Mesenchymal stem cell (in vitro differentiated cells and primary cell): ENCODE data around the gene WDR5.
A peak's percentile ranks its signal among the peaks of the same experiment; 100 is the strongest.

Experiments used
- DNase-seq: peaks from one replicate; pipeline ENCODE4 v3.0.0-alpha.2; 2013
- H2AFZ ChIP-seq: one replicate; pipeline ENCODE4 v1.6.1; 2013; ENCODE audit warnings: low read depth, mild to moderate bottlenecking, control low read depth, inconsistent platforms, low read length, moderate library complexity
- H2AK5ac ChIP-seq: 2 replicates; pipeline ENCODE4 v1.6.1; 2013; ENCODE audit warnings: low read length, moderate library complexity, mild to moderate bottlenecking, inconsistent platforms; ENCODE audit not compliant: severe bottlenecking
- H2BK120ac ChIP-seq: one replicate; pipeline ENCODE4 v1.6.1; 2013; ENCODE audit warnings: low read depth, mild to moderate bottlenecking, inconsistent platforms, low read length, moderate library complexity
- H2BK12ac ChIP-seq, 2 experiments: one replicate each; pipeline ENCODE4 v1.6.1; 2013; ENCODE audit warnings: inconsistent platforms in 2 of 2, low read length in 2 of 2, mild to moderate bottlenecking in 2 of 2, moderate library complexity in 2 of 2, control low read depth in 1 of 2
- H2BK15ac ChIP-seq: one replicate; pipeline ENCODE4 v1.6.1; 2013; ENCODE audit warnings: mild to moderate bottlenecking, low read depth, inconsistent platforms; ENCODE audit not compliant: poor library complexity, severe bottlenecking
- H2BK5ac ChIP-seq: 2 replicates; pipeline ENCODE4 v1.6.1; 2013; ENCODE audit warnings: low read depth, mild to moderate bottlenecking, low read length, control low read depth, inconsistent platforms; ENCODE audit not compliant: poor library complexity, severe bottlenecking
- H3K14ac ChIP-seq, 2 experiments: one replicate each; pipeline ENCODE4 v1.6.1; 2013; ENCODE audit warnings: inconsistent platforms in 2 of 2, low read length in 2 of 2, control low read depth in 1 of 2, mild to moderate bottlenecking in 1 of 2, moderate library complexity in 1 of 2
- H3K18ac ChIP-seq, 2 experiments: one replicate each; pipeline ENCODE4 v1.6.1; 2013; ENCODE audit warnings: inconsistent platforms in 2 of 2, low read length in 2 of 2, control low read depth in 1 of 2, low read depth in 1 of 2, mild to moderate bottlenecking in 1 of 2
- H3K23ac ChIP-seq, 2 experiments: one replicate each; pipeline ENCODE4 v1.6.1; 2013; ENCODE audit warnings: inconsistent platforms in 2 of 2, low read length in 2 of 2, mild to moderate bottlenecking in 2 of 2, moderate library complexity in 2 of 2, control low read depth in 1 of 2
- H3K27ac ChIP-seq: 2 replicates; pipeline ENCODE4 v1.5.1; 2013; ENCODE audit warnings: mild to moderate bottlenecking, moderate library complexity, low read length, control low read depth, inconsistent platforms; ENCODE audit not compliant: poor library complexity, severe bottlenecking
- H3K27me3 ChIP-seq, 2 experiments: 2 replicates each; pipeline versions ENCODE4 v1.6.1 to v1.7.0; 2013; ENCODE audit warnings: low read length in 2 of 2, mild to moderate bottlenecking in 2 of 2, moderate library complexity in 2 of 2, control low read depth in 1 of 2, inconsistent platforms in 1 of 2; ENCODE audit not compliant: control insufficient read depth in 1 of 2, insufficient read depth in 1 of 2
- H3K36me3 ChIP-seq, 2 experiments: 2 replicates each; pipeline versions ENCODE4 v1.6.1 to v1.7.0; 2013; ENCODE audit warnings: low read length in 2 of 2, control low read depth in 1 of 2, inconsistent platforms in 1 of 2, low read depth in 1 of 2, mild to moderate bottlenecking in 1 of 2; ENCODE audit not compliant: insufficient read depth in 2 of 2, control insufficient read depth in 1 of 2
- H3K4ac ChIP-seq, 2 experiments: one replicate each; pipeline ENCODE4 v1.6.1; 2013; ENCODE audit warnings: inconsistent platforms in 2 of 2, low read length in 2 of 2, mild to moderate bottlenecking in 2 of 2, moderate library complexity in 2 of 2, control low read depth in 1 of 2, low read depth in 1 of 2
- H3K4me1 ChIP-seq: 2 replicates; pipeline ENCODE4 v1.6.1; 2013; ENCODE audit warnings: low read depth, low read length, control low read depth; ENCODE audit not compliant: control insufficient read depth, insufficient read depth
- H3K4me2 ChIP-seq: 2 replicates; pipeline ENCODE4 v1.6.1; 2013; ENCODE audit warnings: low read length, mild to moderate bottlenecking, inconsistent platforms; ENCODE audit not compliant: poor library complexity, severe bottlenecking
- H3K4me3 ChIP-seq, 2 experiments: 2 replicates each; pipeline versions ENCODE4 v1.5.1 to v1.7.0; 2013; ENCODE audit warnings: low read length in 2 of 2, mild to moderate bottlenecking in 2 of 2, control low read depth in 1 of 2, low read depth in 1 of 2; ENCODE audit not compliant: insufficient read depth in 1 of 2
- H3K79me1 ChIP-seq: replicated peaks from 2 replicates; pipeline ENCODE4 v1.6.1; 2013; ENCODE audit warnings: mild to moderate bottlenecking, control low read depth, low read length, inconsistent platforms; ENCODE audit not compliant: poor library complexity, severe bottlenecking
- H3K9ac ChIP-seq: 2 replicates; pipeline ENCODE4 v1.7.0; 2013; ENCODE audit warnings: mild to moderate bottlenecking, low read length, moderate library complexity
- H3K9me3 ChIP-seq: 2 replicates; pipeline ENCODE4 v1.7.0; 2013; ENCODE audit warnings: mild to moderate bottlenecking, low read length; ENCODE audit not compliant: control insufficient read depth
- H4K8ac ChIP-seq: one replicate; pipeline ENCODE4 v1.6.1; 2013; ENCODE audit warnings: inconsistent platforms, mild to moderate bottlenecking, low read length, moderate library complexity
- H4K91ac ChIP-seq: one replicate; pipeline ENCODE4 v1.6.1; 2013; ENCODE audit warnings: mild to moderate bottlenecking, low read length, inconsistent platforms
- WGBS: methylation state at CpG from one replicate; pipeline ENCODE4 v1.1.7; 2013; ENCODE audit warnings: mixed read lengths; 5-methylcytosine and 5-hydroxymethylcytosine counted together

WDR5 gene

DNA sequence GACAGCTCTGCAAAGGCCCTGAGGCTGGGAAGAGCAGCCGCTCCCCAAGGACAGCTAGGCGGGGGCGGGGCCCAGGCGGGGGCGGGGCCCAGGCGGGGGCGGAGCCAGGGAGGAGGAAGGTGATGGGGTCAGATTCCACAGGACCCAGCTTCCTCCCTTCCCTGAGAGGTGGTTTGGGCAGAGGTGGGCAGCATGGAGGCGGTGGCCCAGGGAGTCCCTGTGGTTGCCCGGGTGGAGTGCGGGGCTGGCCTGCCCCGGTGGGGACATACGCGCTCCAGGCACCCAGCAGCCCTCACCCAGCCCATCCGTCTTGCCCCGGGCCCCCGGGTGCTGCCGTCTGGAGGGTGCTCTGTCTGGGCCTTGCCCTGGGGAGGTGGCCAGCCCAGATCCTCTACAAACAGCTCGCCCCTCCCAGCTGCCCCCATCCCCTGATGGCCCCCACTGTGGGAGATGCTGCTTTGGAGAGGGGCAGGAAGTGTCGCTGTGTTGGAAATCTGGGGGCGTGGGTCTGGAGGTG lies 39.5 kb downstream of the WDR5 start:
- Histone ChIP-seq H3K9me3 (no peaks in the 10 kb centered on the region), H3K9ac (no peak overlapping the region), H3K4me1 (peaks cover 43% of the 10 kb centered on the region), H3K27ac (no peak overlapping the region), H2AFZ (no peak overlapping the region), H2BK5ac (no peak overlapping the region), H2BK120ac (peak overlapping the region; percentile 49), H2BK15ac (no peak overlapping the region), H3K4me2 (no peak overlapping the region), H4K91ac (peak overlapping the region; percentile 88), H3K79me1 (no peaks in the 10 kb centered on the region), H2AK5ac (no peak overlapping the region), H3K4me3 (no peak overlapping the region), H3K36me3 (no peaks in the 10 kb centered on the region), H3K27me3 (peaks cover 8 to 55% of the 10 kb centered on the region in 2 experiments), H4K8ac (peak overlapping the region; percentile 78), H3K18ac (peak overlapping the region; percentile 26 to 58), H3K23ac (no peak overlapping the region), H3K14ac (peak overlapping the region in 1 of 2 experiments; percentile 97), H3K4ac (peak overlapping the region; percentile 51 to 81), H2BK12ac (peak overlapping the region in 1 of 2 experiments; percentile 95)
- 88% methylated on average over 13 of the region's 20 CpGs for WGBS
- no peak for DNase-seq

DNA sequence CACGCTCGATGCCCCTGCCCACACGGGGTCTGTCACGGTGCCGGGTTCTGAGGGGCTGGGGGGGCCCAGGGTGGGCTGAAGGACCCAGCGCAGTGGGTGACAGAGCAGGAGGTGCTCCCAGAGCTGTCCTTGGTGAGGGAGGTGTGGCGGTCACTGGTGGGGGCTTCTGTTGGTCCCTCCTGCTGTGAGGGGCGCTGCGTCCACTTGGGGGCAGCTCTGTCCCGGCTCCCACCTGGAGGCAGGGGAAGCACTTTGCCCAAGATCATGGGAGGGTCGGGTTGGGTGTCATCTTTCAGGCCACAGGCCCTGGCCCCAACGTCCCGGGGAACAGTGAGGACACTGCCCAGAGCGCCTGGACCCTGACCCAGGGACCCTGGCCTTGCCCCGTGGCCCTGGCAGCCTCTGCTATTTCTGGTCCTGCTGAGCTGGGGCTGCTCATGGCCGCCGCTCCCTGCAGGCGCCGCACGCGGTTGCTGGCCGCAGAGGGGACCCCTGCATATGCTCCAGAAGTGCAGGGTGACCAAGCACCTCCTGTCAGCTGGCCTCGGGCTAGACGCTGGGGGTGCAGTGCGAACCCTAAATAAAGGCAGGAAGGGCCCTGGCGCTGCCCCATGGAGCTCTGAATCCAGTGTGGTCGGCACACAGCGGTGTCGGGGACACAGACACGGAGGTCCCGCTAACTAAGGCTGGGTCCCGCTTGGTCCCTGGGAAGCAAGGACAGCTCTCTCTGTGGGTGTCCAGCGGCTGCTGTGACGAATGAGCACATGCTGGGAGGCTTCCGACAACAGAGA lies 40.1 kb downstream of the WDR5 start:
- Histone ChIP-seq H2BK120ac (peak overlapping the region; percentile 49), H3K4me1 (peaks cover 45% of the 10 kb centered on the region), H2AFZ (no peak overlapping the region), H3K14ac (no peak overlapping the region), H2BK5ac (no peak overlapping the region), H3K4ac (peak overlapping the region; percentile 37 to 51), H4K91ac (peak overlapping the region; percentile 70), H3K9me3 (no peaks in the 10 kb centered on the region), H3K79me1 (no peaks in the 10 kb centered on the region), H2BK12ac (peak overlapping the region; percentile 62 to 95), H4K8ac (peak overlapping the region; percentile 72), H3K4me3 (no peak overlapping the region), H3K36me3 (no peaks in the 10 kb centered on the region), H2BK15ac (peak overlapping the region; percentile 60), H3K9ac (peak overlapping the region; percentile 38), H3K4me2 (no peak overlapping the region), H3K18ac (peak overlapping the region; percentile 26 to 58), H3K27me3 (peaks cover 9 to 60% of the 10 kb centered on the region in 2 experiments), H3K27ac (no peak overlapping the region), H2AK5ac (no peak overlapping the region), H3K23ac (no peak overlapping the region)
- DNase-seq, result no peak
- 82% methylated on average over 35 of the region's 35 CpGs for WGBS

DNA sequence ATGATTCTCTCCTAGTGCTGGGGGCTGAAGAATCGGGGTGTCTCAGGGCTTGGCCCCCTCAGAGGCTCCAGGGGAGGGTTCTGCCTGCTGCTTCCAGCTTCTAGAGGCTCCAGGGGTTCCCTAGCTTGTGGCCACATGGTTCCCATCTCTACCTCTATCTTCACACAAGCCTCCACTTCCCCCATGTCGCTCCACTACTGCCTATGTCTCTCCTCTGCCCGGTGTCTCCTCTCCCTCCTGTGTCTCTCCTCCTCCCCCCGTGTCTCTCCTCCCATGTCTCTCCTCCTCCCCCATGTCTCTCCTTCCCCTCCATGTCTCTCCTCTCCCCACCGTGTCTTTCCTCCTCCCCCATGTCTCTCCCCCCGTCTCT lies 40.7 kb downstream of the WDR5 start:
- Histone ChIP-seq H2BK15ac (peak overlapping the region; percentile 15), H4K91ac (peak overlapping the region; percentile 3), H2BK120ac (no peak overlapping the region), H3K23ac (no peak overlapping the region), H3K27ac (no peak overlapping the region), H2AK5ac (peak overlapping the region; percentile 42), H3K27me3 (peaks cover 13 to 65% of the 10 kb centered on the region in 2 experiments), H4K8ac (no peak overlapping the region), H3K14ac (no peak overlapping the region), H3K79me1 (no peaks in the 10 kb centered on the region), H3K36me3 (no peaks in the 10 kb centered on the region), H3K4me3 (no peak overlapping the region), H2BK12ac (peak overlapping the region in 1 of 2 experiments; percentile 47), H3K4me2 (no peak overlapping the region), H3K4ac (no peak overlapping the region), H2AFZ (no peak overlapping the region), H3K18ac (peak overlapping the region; percentile 6 to 9), H3K9ac (peak overlapping the region; percentile 38), H3K4me1 (peaks cover 49% of the 10 kb centered on the region), H3K9me3 (no peaks in the 10 kb centered on the region), H2BK5ac (no peak overlapping the region)
- 84% methylated on average over 5 of the region's 6 CpGs for WGBS
- no peak for DNase-seq

DNA sequence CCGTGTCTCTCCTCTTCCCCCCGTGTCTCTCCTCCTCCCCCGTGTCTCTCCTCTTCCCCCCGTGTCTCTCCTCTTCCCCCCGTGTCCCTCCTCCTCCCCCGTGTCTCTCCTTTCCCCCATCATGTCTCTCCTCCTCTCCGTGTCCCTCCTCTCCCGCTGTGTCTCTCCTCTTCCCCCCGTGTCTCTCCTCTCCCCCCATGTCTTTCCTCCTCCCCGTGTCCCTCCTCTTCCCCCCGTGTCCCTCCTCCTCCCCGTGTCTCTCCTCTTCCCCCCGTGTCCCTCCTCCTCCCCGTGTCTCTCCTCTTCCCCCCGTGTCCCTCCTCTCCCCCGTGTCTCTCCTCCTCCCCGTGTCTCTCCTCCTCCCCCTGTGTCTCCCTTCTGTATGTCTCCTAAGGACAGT lies 41.3 kb downstream of the WDR5 start:
- no peak overlapping the region for H2AK5ac ChIP-seq
- H3K4me1 ChIP-seq, result peaks cover 44% of the 10 kb centered on the region
- peak overlapping the region in 1 of 2 experiments; percentile 75 for H3K18ac ChIP-seq
- H4K91ac ChIP-seq, result peak overlapping the region; percentile 76
- H3K4me2 ChIP-seq, result no peak overlapping the region
- no peak for DNase-seq
- peaks cover 14 to 65% of the 10 kb centered on the region in 2 experiments for H3K27me3 ChIP-seq
- H3K79me1 ChIP-seq, result no peaks in the 10 kb centered on the region
- H3K9me3 ChIP-seq, result no peaks in the 10 kb centered on the region
- H2BK5ac ChIP-seq, result no peak overlapping the region
- H4K8ac ChIP-seq, result no peak overlapping the region
- no peak overlapping the region for H3K9ac ChIP-seq
- H2BK12ac ChIP-seq, result peak overlapping the region; percentile 69 to 97
- no peak overlapping the region for H3K4me3 ChIP-seq
- H2BK120ac ChIP-seq, result peak overlapping the region; percentile 61
- no peaks in the 10 kb centered on the region for H3K36me3 ChIP-seq
- WGBS, result 72% methylated on average over 8 of the region's 17 CpGs
- no peak overlapping the region for H3K23ac ChIP-seq
- no peak overlapping the region for H2AFZ ChIP-seq
- H3K14ac ChIP-seq, result peak overlapping the region in 1 of 2 experiments; percentile 76
- no peak overlapping the region for H3K27ac ChIP-seq
- H2BK15ac ChIP-seq, result peak overlapping the region; percentile 73
- peak overlapping the region in 1 of 2 experiments; percentile 26 for H3K4ac ChIP-seq
